A673 (cell line): Measurements from ENCODE around the gene DNMBP.

Source experiments
- CTCF ChIP-seq: fragments of 300-800, 200-600 bp; sonication (generic); conservative IDR thresholded peaks from 2 replicates; pipeline ENCODE4 v1.5.1; 2017; ENCODE audit warnings: low read depth, mild to moderate bottlenecking, antibody characterized with exemption, low read length, moderate library complexity, mixed read lengths
- EZH2 ChIP-seq: fragments of 200-600 bp; sonication (generic); IDR thresholded peaks from 2 replicates; pipeline ENCODE4 v1.6.1; 2017; ENCODE audit warnings: borderline replicate concordance, low read depth, mild to moderate bottlenecking, mixed read lengths, antibody characterized with exemption, low read length; ENCODE audit not compliant: poor library complexity, severe bottlenecking

- TF ChIP-seq CTCF (no peak), EZH2 (no peak)
Measured at GRCh38 chr10:100038561-100039071, 28.9 kb upstream of the DNMBP start.
